Loucy (cell line): ENCODE measurements around the gene SLC36A1.

ENCODE experiments used
- CTCF ChIP-seq: fragments of 200-600 bp; sonication (generic); conservative IDR thresholded peaks from 2 replicates; pipeline ENCODE4 v1.5.1; 2014; ENCODE audit warnings: mild to moderate bottlenecking, antibody characterized with exemption, low read length
- EZH2phosphoT487 ChIP-seq: fragments of 200-600 bp; IDR thresholded peaks from 2 replicates; pipeline ENCODE4 v1.6.1; 2018; ENCODE audit warnings: antibody characterized with exemption, mild to moderate bottlenecking, moderate library complexity, borderline replicate concordance

- TF ChIP-seq CTCF, result no peak
- TF ChIP-seq EZH2phosphoT487, result no peak
Observed at GRCh38 chr5:151432210-151432609, 15.2 kb upstream of the SLC36A1 start.
